Inflammatory macrophage treated with lipopolysaccharide for 1 hour (primary cell): Measurements from ENCODE around the gene UFD1.
A peak's percentile ranks its signal among the peaks of the same experiment; 100 is the strongest.

Experiments used
- DNase-seq, 2 donors: peaks; one replicate each; pipeline ENCODE4 v3.0.0-alpha.2; 2020 to 2022

UFD1 gene

DNA sequence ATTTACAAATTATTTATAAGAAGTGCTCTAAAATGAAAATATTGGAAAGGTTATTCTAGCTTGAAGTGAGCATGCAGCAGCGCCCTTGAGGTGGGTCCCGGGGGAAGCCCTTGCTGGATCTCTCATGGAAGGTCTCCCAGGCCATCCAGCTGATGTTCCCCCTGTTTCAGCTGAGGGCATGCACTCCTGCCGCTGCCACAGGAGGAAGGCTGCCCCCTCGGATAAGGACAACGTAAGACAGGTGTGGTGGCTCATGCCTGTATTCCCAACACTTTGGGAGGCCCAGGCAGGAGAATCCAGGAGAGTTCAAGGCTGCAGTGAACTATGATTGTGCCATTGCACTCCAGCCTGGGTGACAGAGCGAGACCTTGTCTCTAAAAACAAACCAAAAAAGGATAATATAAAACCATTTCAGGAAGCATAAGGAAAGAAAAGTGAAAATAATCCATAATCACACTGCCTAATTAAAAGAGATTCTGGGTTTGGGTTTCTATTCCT lies 15.7 kb upstream of the UFD1 start:
- no peak for DNase-seq

DNA sequence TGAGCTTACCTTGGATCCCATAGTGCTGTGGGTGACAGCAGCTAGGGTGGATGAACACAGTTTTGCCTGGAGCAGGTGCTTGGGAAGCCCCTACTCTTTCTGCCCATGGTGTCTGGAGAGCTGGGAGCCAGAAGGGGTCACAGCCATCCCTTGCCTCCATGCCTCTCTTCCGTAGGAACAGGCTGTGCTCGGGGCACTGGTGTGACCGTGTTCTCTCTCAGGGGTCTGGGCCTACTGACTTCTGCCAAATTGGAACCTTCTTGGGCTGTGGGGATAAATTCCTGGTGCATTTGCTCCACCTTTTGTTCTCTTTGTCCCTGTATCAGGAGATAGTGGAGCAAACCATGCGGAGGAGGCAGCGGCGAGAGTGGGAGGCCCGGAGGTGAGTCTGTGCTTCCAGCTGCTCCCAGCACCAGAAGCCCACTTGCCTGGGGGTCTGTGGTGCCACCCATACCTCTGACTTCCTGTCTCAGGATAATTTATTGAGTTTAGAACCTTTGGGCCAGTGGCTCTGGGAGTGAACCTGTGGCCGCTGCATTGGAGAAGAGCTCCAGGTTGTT lies 15.1 kb upstream of the UFD1 start:
- no peak for DNase-seq

DNA sequence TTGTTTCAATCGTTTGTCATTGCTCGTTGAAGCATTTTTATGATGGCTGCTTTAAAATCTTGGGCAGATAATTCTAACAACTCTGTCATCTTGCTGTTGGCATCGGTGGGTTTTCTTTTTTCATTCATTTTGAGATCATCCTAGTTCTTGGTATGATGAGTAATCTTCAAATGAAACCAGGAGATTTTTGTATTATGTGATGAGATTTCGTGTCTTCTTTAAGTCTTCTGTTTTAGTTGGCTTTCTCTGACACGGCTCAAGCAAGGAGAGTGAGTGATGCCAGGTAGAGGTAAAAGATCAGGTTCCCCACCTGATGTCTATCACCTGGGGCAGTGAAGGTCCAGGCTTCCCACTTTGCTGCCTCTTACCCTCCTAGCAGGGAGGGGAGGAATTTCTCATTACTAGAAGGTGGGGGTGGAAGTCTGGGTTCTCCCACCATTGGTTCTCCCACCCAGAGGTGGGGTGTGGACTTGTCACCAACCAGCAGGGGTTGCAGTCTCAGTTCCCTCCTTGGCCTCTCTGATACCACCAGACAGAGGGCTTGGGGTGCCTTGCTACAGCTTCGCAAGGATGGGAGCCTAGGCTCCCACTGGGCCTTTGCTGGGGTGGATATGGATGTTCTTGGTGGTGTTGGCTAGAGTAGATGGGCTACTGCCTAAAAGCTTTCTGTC lies 13.6 kb upstream of the UFD1 start:
- no peak for DNase-seq

DNA sequence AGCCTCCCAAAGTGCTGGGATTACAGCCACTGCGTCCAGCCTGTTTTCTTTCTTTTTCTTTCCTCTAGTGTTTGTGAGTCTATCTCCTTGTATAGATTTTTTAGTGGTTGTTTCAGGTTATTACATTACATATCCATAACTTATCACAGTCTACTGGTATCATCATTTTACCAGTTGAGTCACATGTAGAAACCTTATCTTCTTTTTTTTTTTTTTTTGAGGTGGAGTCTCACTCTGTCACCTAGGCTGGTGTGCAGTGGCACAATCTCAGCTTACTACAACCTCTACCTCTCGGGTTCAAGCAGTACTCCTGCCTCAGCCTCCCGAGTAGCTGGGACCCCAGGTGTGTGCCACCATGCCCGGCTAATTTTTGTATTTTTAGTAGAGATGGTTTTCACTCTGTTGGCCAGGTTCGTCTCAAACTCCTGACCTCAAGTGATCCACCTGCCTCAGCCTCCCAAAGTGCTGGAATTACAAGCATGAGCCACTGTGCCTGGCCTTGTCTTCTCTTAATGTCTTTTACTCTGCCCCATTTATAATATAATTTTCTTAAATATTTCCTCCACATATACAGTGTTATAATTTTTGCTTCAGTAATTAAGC lies 11.7 kb upstream of the UFD1 start:
- no peak for DNase-seq

DNA sequence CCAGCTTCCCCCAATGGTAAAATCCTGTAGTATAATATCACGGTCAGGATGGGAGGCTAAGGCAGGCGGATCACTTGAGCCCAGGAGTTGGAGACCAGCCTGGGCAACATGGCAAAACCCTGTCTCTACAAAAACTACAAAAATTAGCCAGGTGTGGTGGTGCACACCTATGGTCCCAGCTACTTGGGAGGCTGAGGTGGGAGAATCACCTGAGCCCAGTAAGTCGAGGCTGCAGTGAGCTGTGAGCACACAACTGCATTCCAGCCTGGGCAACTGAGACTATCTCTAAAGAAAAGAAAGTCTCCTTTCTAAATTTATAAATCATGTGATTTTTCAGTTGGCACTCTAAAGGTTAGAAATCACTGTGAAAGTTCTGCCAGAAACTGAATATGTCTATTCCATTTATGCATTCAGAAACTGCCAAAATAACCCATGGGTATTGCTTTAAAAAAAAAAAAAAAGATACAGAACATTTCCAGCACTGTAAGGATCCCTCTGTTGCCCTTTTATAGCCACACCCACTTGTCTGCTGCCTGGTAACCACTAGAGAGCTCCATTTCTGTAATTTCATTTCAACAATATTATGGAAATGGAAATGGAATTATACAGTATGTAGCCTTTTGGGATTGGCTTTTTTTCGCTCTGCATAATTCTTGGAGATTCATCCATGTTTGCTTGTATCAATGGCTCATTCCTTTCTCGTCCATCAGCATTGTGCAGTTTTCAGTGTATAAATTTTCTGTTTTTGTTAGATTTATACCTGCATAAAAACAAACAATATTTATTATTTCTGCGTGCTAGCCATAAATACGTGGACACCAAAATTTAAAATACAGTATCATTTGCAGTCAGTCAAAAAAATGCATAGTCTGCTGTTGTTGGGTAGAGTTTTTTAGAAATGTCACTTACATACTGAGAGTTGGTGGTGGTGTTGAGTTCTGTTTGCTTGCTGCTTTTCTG lies 10.2 kb upstream of the UFD1 start:
- peak in 1 of 2 donors; percentile 8 for DNase-seq

DNA sequence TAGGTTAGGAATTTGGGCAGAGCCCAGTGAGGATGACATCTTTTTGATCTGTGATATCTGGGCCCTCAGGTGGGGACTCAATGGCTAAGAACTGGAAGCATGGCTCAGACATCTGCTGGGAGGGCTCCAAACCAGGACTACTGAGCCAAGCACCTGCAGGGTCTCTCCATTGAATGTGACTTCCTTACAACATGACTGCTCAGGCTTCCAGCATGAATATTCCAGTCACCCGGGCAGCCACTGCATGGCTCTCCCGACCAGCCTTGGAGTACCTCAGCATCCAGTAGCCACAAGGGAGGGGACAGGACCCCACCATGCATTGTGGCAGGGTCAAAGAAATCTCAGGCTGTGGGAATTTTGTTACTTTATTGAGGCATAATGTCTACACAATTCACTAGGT lies 9.3 kb upstream of the UFD1 start:
- no peak for DNase-seq

DNA sequence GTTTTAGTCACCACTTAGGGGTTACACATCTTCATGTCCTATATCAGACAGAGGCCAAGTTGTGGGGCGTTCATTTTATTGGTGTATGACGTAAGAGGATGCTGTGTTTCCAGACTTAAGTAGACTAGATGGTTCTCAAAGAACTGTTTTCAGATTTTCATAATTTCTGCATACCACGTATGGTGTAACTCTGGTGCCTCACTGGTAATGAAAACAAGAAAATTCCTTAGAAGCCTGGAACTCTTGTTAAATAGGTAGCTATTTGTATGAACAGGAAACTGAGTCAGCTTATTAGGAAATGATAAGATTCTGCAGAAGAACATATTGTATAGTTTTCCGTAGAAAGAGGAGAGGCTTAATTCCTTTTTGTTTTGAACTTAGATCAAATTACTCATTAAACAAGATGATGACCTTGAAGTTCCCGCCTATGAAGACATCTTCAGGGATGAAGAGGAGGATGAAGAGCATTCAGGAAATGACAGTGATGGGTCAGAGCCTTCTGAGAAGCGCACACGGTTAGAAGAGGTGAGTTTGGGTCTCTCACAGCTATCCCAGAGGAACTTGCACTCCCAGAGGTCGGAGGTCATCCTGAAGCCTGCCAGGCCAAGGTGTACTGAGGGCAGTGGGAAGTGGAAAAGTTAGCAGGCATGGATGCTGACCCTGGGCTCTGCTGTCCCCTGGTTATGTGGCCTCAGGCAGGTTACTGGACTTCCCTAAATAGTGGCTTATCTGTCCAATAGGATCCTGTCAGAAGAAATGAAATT lies 4.7 kb upstream of the UFD1 start:
- no peak for DNase-seq

DNA sequence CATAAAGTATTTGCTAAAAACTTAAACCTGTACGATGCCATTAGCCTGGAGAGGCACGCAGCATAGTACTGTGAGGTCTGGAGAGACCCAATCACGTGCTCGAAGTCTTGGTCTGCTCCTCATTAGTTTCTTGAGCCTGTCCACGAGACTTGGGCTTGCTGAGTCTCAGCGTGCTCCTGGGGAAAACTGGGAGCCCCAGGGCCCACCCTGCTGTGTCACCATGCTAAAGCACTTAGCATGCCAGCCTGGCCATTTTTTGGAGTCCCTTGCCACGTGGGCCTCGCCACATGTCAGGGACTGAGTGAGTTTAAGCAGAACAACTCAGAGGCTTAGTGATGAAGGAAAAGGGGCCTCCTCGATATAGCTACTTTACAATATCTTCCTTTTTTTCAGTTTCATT lies 3.3 kb upstream of the UFD1 start:
- DNase-seq = no peak

DNA sequence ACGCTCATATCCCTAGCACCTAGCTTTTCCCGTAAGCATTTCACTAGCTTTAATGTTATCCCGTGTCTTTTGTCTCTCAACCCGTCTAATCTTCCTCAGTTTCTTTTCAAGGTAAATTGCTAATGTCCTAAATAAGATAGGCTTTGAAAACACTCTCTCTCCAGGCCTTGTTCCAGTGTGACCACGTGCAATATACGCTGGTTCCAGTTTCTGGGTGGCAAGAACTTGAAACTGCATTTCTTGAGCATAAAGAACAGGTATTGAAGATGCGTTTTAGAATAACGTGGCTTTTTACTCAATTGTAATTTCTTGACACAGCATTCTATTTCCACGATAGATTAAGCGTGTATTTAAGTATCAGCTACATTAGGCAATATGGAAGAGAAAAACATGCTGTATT lies 1.8 kb upstream of the UFD1 start:
- DNase-seq = no peak

DNA sequence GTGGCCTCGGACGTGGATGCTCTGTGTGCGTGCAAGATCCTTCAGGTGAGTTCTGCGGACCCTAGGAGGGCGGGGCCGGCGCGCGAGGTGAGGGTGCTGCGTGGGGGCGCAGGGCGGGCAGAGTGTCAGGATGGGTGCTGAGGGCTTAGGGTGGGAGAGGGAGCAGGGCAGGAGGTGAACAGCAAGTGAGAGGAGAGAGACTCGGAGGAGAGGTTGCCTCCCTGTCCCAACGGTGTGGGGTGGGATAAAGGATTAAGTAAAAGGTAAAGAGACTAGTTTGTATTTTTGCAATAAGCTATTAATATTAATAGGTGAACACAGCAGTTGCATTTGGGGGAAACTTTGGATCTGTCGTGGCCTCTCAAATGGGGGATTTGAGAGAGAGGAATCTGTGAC lies 1.2 kb upstream of the UFD1 start:
- DNase-seq = no peak

DNA sequence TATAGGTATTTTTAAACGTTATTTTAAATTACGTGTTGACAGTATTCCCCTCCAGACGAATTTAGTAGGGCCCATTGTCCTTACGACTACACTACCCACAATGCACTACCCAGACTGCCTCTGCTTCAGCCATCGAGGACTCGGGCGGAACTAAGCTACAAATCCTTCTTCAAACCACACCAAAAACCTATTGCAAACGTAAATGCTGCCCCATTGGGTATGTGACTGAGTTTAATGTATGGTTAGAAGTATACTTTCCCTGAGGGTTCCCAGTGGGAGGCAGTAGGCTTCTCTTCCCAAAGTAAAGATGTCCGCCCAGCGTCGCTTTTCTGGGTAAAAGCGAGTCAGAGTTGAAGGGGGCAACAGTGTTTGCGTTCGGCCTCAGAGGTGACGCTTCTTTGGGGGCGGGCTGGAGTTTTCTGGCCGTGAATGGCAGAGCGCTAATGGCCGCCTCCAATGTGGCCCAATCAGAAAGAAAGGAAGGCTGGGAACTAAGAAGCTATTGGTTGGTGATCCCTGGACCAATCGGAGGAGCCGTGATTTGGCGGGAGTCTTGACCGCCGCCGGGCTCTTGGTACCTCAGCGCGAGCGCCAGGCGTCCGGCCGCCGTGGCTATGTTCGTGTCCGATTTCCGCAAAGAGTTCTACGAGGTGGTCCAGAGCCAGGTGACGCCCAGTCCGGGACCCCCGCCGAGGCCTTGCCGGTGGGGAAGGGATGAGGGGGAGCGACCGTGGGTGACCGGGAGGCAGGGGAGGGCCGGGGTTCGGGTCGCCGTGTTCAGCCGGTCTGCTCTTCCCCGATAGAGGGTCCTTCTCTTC lies 571 bp upstream of the UFD1 start, which contains the start of gene CDC45:
Gene CDC45 (plus strand): TSS at position 566 of the 818 bp plus-strand sequence. CDS start 49 bp downstream, at position 615.
- peak; percentile 98 for DNase-seq

DNA sequence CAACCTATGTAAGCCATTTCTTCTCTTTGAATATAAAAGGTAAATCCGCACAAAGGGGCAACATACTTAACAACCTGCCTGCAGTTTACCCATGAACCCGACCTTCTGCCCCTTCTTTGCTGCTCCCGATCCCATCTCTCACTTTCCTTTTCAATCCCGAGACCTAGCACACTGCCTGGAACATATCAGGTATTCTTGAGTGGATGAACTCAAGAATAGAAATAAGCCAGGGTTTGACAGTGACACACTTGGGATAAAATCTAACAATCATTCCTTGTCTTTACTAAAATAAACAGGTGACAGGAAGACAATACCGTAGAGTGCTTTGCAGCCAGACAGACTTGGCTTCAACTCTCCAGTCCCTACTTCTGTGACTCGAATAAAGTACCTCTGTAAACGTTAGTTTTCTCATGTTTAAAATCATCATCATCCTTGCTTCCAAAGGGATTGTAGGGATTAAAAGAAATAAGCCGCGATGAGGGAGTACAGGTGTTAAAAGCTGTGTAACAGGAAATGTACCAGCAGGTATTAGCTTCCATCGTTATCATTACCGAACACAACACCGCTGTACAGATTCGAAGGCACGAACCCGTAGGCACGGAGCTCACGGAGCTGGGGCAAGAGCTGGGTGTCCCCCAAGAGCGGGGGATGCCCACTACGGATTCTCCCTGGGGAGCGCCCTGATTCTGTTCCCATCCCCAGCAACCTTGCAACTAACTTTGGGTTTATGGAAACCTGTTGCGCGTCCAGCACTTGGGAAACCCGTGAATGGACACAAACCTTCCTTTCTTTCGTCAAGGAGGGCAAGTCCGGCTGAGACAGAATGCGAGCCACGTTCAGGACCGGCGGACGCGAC lies 720 bp downstream of the UFD1 start:
- DNase-seq = peak; percentile 1 to 15

DNA sequence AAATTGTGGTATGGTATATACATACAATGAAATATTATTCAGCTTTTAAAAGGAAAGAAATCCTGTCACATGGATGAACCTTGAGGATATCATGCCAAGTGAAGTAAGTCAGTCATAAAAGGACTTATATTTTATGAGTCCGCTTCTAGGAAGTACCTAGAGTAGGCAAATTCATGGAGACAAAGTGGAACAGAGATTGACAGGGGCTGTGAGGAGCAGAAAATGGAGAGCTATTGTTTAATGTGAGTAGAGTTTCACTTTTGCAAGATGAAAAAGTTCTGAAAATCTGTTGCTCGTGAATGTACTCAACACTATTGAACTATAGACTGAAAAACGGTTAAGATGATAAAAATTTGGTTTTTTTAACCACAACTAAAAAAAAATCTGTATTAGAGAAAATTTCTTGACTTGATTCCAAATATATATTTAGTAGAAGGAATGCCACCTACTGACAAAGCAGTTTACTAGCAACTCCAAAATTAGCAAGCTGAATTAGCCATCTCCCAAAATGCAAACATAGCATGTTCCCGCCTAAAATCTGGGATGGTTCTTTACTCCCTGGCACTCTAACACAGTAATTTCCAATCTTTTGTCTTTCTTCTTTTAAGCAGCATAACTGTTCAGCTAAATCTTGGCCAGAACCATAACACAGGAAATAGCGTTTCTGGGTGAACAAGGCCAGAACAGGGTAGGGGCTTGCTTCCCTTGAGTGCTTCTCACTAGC lies 1.5 kb downstream of the UFD1 start:
- peak in 1 of 2 donors; percentile 2 for DNase-seq

DNA sequence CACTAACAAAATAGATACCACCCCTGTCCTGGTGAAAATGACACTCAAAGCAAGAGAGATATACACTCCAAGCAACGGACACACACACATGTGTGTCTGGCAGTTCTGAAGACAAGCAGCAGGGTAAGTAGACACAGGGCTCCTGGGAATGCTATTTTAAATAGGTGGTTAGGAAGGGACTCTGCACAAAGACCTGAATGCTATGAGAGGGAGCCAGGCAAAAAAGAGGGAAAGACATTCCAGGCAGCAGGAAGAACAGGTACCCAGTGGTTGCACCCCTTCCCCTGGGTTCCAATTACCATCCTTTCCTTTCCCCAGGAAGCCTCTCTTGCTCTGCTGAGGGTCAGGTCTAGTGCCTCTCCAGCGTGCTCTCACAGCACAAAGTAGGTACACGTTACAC lies 3.0 kb downstream of the UFD1 start:
- DNase-seq = no peak

DNA sequence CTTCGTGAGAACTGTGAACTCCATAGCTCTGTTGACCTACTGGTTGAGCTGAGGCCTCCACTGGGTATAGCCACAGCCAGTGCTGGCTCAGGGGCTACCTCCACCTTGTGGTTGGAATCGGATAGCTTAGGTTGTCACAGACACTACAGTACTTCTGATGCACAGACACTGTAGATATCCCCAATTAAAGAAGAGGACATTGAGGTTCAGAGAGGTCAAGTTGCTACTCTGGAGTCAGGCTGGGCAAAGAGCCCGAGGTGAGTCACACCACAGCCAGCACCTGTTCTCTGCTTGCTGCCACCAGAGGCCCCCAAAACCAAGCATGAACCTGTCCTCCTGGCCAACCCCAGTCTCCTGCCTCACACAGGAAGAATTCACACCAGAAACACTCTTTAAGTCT lies 5.4 kb downstream of the UFD1 start:
- no peak for DNase-seq

DNA sequence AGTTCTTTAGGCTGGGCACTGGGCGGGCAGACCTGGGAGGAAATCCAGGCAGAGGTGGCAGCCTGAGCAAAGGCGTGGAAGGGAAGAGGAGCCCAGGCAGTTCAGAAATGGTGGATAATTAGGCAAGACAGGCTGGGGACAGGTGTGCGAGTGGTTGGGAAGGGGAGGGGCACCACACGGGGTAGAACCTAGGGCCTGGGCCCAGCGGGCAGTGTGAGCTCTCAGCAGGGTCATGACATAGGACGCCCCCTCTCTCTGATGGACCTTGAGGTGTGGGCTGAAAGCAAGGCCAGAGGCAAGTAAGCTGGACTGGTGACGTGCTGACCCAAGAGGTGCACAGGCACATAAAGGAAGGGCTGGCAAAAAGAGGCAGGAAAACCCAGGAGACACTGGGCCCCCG lies 6.8 kb downstream of the UFD1 start:
- no peak for DNase-seq

DNA sequence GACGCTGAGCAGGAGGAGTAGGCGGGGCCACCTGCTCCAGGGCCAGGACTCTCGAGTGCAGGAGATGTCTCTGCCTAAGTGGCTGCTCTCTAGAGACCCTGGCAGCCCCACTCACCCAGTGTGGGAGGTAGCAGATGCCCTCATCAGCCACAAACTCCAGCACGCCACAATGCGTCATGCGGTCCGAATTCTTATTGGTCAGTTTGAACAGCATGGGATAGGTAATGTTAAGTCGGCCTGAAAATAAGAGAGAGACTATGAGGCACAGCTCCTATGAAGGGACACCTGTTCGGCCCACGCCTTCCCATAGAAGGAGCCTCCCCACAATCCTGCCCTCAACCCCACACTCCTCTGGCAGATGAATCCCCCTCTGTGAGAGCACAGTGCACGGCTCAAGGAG lies 7.4 kb downstream of the UFD1 start:
- DNase-seq = no peak

DNA sequence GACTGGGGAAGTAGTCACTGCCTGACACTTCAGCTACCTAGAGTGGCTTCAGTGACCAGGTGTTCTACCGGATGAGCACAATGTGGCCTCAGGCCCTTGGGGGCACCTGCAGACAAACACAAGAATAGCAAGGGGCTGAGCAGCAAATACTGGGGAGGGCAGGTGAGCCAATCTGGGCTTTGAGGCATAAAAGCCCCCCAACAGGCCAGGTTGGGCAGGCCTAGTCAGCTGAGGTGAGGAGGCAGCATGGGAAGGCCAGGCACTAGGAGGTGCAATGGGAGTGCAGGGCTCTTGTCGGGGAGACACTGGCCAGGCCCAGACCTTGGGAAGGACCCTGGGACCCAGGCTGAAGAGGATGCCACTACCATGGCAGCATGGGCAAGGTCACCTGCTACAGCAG lies 9.0 kb downstream of the UFD1 start:
- DNase-seq = no peak

DNA sequence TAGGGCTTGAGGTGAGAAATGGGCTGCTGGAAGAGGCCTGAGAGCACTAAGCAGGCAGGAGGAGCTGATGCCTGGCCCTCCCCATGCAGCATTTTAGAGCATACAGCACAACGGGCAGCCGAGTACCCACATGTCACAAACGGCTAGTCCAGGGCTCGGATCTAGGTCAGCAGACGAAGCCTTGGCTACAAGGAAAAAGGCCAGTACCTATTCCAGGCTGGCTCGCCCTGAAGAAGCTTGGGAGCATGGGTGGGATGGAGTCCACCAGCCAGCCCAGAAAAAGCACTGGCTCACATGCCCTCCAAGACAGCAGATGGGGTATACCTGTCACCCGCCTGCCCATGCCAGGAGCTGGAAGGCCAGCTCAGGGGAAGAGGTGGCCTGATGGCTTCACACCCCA lies 9.6 kb downstream of the UFD1 start:
- no peak for DNase-seq

DNA sequence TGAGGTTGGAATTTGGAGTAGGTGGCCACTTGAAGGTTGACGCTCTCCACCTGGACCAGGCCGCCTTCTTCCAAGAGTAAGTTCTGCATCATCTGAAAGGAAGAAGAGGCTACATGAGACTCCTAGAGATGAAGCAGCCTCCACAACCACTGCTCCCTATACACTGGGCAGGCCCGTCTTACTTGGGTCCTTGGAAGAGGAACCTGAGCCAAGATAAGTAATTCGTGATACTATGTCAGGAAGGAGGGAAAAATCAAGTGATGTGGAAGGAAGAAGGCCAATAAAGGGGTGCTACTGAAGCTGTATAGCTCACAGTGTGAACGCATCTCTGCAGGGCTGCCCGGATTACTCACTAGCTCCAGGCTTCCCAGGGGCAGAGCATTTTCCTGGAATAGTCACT lies 11.1 kb downstream of the UFD1 start:
- DNase-seq = no peak
